ENCODE data around the gene LIF.

GRCh38 chr22:30224161-30224857, 22.2 kb downstream of the LIF start:
- no peak for TF ChIP-seq ZNF302 (CRISPR knock-in tag; IDR thresholded peaks at IDR 0.05)
- no peak for TF ChIP-seq POLR2A (IDR thresholded peaks at IDR 0.05; ENCODE audit: low read length)
- no peak for TF ChIP-seq CTCF (IDR thresholded peaks at IDR 0.05)

Measured in A549 (cell line).